HCT116 (cell line): ENCODE results near the gene WDR26. TPM values are rescaled to one million over a fixed set of nuclear protein-coding genes. Genes with fewer than 3 reads are reported as not detected.
"Not testable (repeated sequence)": the region's sequence is repeated elsewhere in the genome, so short reads cannot be mapped to it uniquely, and the experiment has no call there.

Source experiments
- ATAC-seq: fragments of 200-7000 bp; cut with Tn5 transposase; 2 replicates; pipeline ENCODE4 v1.9.1; 2020; ENCODE audit warnings: mild to moderate bottlenecking, moderate library complexity
- Bru-seq: library from RNA; stranded (reverse); fragments of 400-500 nt; gene quantifications from one replicate; lab custom pipeline; 2021; lab: Mats Ljungman, UMichigan
- BruChase-seq, 2 experiments: library from RNA; stranded (reverse); fragments of 400-500 nt; gene quantifications; one replicate each; lab custom pipeline; 2021; lab: Mats Ljungman, UMichigan
- BruUV-seq: library from RNA; stranded (reverse); fragments of 400-500 nt; replicated peaks from 2 replicates; lab custom pipeline; 2021; lab: Mats Ljungman, UMichigan
- CTCF ChIA-PET: fragments of 300-600 bp; sonication (Branson Sonifier 250); formaldehyde crosslinking; loops from one replicate; lab custom pipeline; 2021; ENCODE audit warnings: antibody characterized with exemption; lab: Charles Lee
- POLR2A ChIA-PET: fragments of 300-600, 350-600 bp; sonication (Branson Sonifier 250); formaldehyde crosslinking; loops from one replicate; lab custom pipeline; 2021; ENCODE audit warnings: antibody characterized with exemption; lab: Charles Lee
- RAD21 ChIA-PET, 2 experiments: fragments of 300-600 bp; sonication (Branson Sonifier 250); formaldehyde crosslinking; loops; one replicate each; lab custom pipeline; 2023; ENCODE audit warnings: low total read pairs in 2 of 2; ENCODE audit not compliant: uncharacterized antibody in 2 of 2, unreplicated experiment in 2 of 2, low non-redundant PET in 1 of 2; lab: Charles Lee
- DNase-seq: peaks from one replicate; pipeline ENCODE4 v3.0.0-alpha.2; 2010; ENCODE audit warnings: low read depth, low spot score
- H2AFZ ChIP-seq: fragments of 200-600 bp; shearing (Covaris generic), sonication (generic); 2 replicates; pipeline ENCODE4 v1.6.1; 2017; ENCODE audit warnings: low read depth, mixed run types, mixed read lengths, antibody characterized with exemption, low read length; ENCODE audit not compliant: poor library complexity, severe bottlenecking
- H3K27ac ChIP-seq: 2 replicates; pipeline ENCODE4 v1.5.1; 2012; ENCODE audit warnings: low read depth, low read length
- H3K27me3 ChIP-seq: fragments of 200-600 bp; sonication (generic); 2 replicates; pipeline ENCODE4 v1.6.1; 2016; ENCODE audit warnings: mixed run types, low read length, mixed read lengths; ENCODE audit not compliant: insufficient read depth
- H3K36me3 ChIP-seq, 2 experiments: fragments of 200-500 bp in 1 of 2; fragments of 200-600 bp in 1 of 2; sonication (Bioruptor generic) in 1 of 2; sonication (generic) in 1 of 2; 2 replicates each; pipeline versions ENCODE4 v1.5.1 to v1.6.1; 2014 to 2016; ENCODE audit warnings: low read length in 2 of 2, inconsistent platforms in 1 of 2, mixed read lengths in 1 of 2, mixed run types in 1 of 2; ENCODE audit not compliant: insufficient read depth in 2 of 2, control insufficient read depth in 1 of 2
- H3K4me1 ChIP-seq, 2 experiments: fragments of 200-600 bp in 1 of 2; sonication (generic) in 1 of 2; 2 replicates each; pipeline versions ENCODE4 v1.5.1 to v1.6.1; 2012 to 2017; ENCODE audit warnings: low read length in 2 of 2, inconsistent platforms in 1 of 2, mild to moderate bottlenecking in 1 of 2, mixed read lengths in 1 of 2, mixed run types in 1 of 2, moderate library complexity in 1 of 2; ENCODE audit not compliant: insufficient read depth in 2 of 2, control insufficient read depth in 1 of 2
- H3K4me2 ChIP-seq: fragments of 200-600 bp; sonication (generic); 2 replicates; pipeline ENCODE4 v1.6.1; 2017; ENCODE audit warnings: mixed run types, low read length, mixed read lengths
- H3K4me3 ChIP-seq, 2 experiments: fragments of 200-600 bp in 1 of 2; sonication (generic) in 1 of 2; replicated peaks in 1 of 2; 2 replicates each; pipeline ENCODE4 v1.5.1; 2011 to 2016; ENCODE audit warnings: low read length in 2 of 2, control low read depth in 1 of 2, low read depth in 1 of 2, mild to moderate bottlenecking in 1 of 2, mixed read lengths in 1 of 2, mixed run types in 1 of 2
- H3K79me2 ChIP-seq: fragments of 200-600 bp; sonication (generic); 2 replicates; pipeline ENCODE4 v1.6.1; 2017; ENCODE audit warnings: mild to moderate bottlenecking, mixed run types, low read length, moderate library complexity, mixed read lengths; ENCODE audit not compliant: insufficient read depth
- H3K9ac ChIP-seq: fragments of 200-600 bp; sonication (generic); 2 replicates; pipeline ENCODE4 v1.6.1; 2016; ENCODE audit warnings: low read length, mixed read lengths
- H3K9me2 ChIP-seq: fragments of 200-600 bp; sonication (generic), shearing (Covaris generic); 2 replicates; pipeline ENCODE4 v1.6.1; 2017; ENCODE audit warnings: mixed run types, mild to moderate bottlenecking, moderate library complexity; ENCODE audit not compliant: insufficient read depth
- H3K9me3 ChIP-seq, 2 experiments: fragments of 200-500 bp in 1 of 2; fragments of 200-600 bp in 1 of 2; sonication (Bioruptor generic) in 1 of 2; sonication (generic) in 1 of 2; 2 replicates each; pipeline ENCODE4 v1.6.1; 2014 to 2017; ENCODE audit warnings: low read length in 2 of 2, mixed read lengths in 2 of 2, inconsistent platforms in 1 of 2, low read depth in 1 of 2, mild to moderate bottlenecking in 1 of 2, mixed run types in 1 of 2, moderate library complexity in 1 of 2; ENCODE audit not compliant: control insufficient read depth in 1 of 2, insufficient read depth in 1 of 2
- H4K20me1 ChIP-seq: fragments of 200-600 bp; sonication (generic), shearing (Covaris generic); 2 replicates; pipeline ENCODE4 v1.6.1; 2017; ENCODE audit warnings: mixed run types, mild to moderate bottlenecking, moderate library complexity; ENCODE audit not compliant: insufficient read depth
- ATF3 ChIP-seq: IDR thresholded peaks from 2 replicates; pipeline ENCODE4 v1.6.1; 2012
- CTCF ChIP-seq, 3 experiments: fragments of 200-600 bp in 1 of 3; sonication (generic) in 1 of 3; IDR thresholded peaks in 2 of 3; conservative IDR thresholded peaks in 1 of 3; 2 replicates each; pipeline ENCODE4 v1.5.1; 2012 to 2017; ENCODE audit warnings: low read depth in 2 of 3, low read length in 2 of 3, antibody characterized with exemption in 1 of 3, borderline replicate concordance in 1 of 3, control low read depth in 1 of 3, mild to moderate bottlenecking in 1 of 3, mixed read lengths in 1 of 3, mixed run types in 1 of 3, moderate library complexity in 1 of 3; ENCODE audit not compliant: insufficient read depth in 1 of 3
- EGR1 ChIP-seq: IDR thresholded peaks from 2 replicates; pipeline ENCODE4 v1.6.1; 2012; ENCODE audit warnings: low read depth
- EZH2 ChIP-seq: fragments of 200-600 bp; sonication (generic); IDR thresholded peaks from 2 replicates; pipeline ENCODE4 v1.6.1; 2017; ENCODE audit warnings: antibody characterized with exemption, mixed run types
- FOSL1 ChIP-seq: IDR thresholded peaks from 2 replicates; pipeline ENCODE4 v1.6.1; 2012; ENCODE audit warnings: low read depth
- MAX ChIP-seq: IDR thresholded peaks from 2 replicates; pipeline ENCODE4 v1.6.1; 2012
- POLR2A ChIP-seq: IDR thresholded peaks from 2 replicates; pipeline ENCODE4 v1.7.0; 2011; ENCODE audit warnings: borderline replicate concordance; ENCODE audit not compliant: insufficient read depth, insufficient read length; ENCODE audit errors: extremely low read depth
- POLR2AphosphoS5 ChIP-seq: IDR thresholded peaks from 2 replicates; pipeline ENCODE4 v1.6.1; 2011; ENCODE audit warnings: mild to moderate bottlenecking, low read depth, low read length, moderate library complexity
- SIN3A ChIP-seq: IDR thresholded peaks from 2 replicates; pipeline ENCODE4 v1.6.1; 2012; ENCODE audit warnings: low read depth
- SP1 ChIP-seq: IDR thresholded peaks from 2 replicates; pipeline ENCODE4 v1.6.1; 2012; ENCODE audit warnings: low read depth
- TCF7L2 ChIP-seq: IDR thresholded peaks from 2 replicates; pipeline ENCODE4 v1.7.0; 2011; ENCODE audit warnings: borderline replicate concordance, inconsistent platforms; ENCODE audit not compliant: insufficient read depth, insufficient read length; ENCODE audit errors: extremely low read depth
- YY1 ChIP-seq: IDR thresholded peaks from 2 replicates; pipeline ENCODE4 v1.6.1; 2011; ENCODE audit warnings: low read length, low read depth, moderate library complexity, mild to moderate bottlenecking; ENCODE audit not compliant: insufficient replicate concordance; ENCODE audit errors: extremely low read depth
- ZFX ChIP-seq: fragments of 450-650 bp; IDR thresholded peaks from 2 replicates; pipeline ENCODE4 v1.6.1; 2017
- intact Hi-C: fragments of 100-400 bp; cut with micrococcal nuclease; formaldehyde crosslinking; loops from 2 replicates; pipeline ENCODE4 v1.10.0; 2022
- long read RNA-seq: library from polyadenylated mRNA; unstranded; transcript quantifications from one replicate; pipeline ENCODE4 v2.0.0, GENCODE V29; 2021; ENCODE audit not compliant: unreplicated experiment
- polyA plus RNA-seq: library from polyadenylated mRNA; unstranded; fragments of >200 nt; gene quantifications from 2 replicates; pipeline ENCODE4 v1.2.1, GENCODE V29; 2012; ENCODE audit warnings: missing spikeins
- total RNA-seq: library from RNA; stranded (reverse); gene quantifications from one replicate; pipeline ENCODE4 v1.2.1, GENCODE V29; 2021; ENCODE audit not compliant: unreplicated experiment

Gene WDR26
- total RNA-seq = 57.2 TPM
- 39.7 and 45.1 TPM in 2 replicates for polyA plus RNA-seq
- Bru-seq, nascent RNA = percentile 95 among the genes with signal in this experiment
- percentile 95 among the genes with signal in this experiment for BruChase-seq, experiment 1, labeled RNA remaining after a 6-hour chase
- BruChase-seq, experiment 2, labeled RNA remaining after a 2-hour chase = percentile 94 among the genes with signal in this experiment
- long read RNA-seq, full-length matches to known transcripts = 16 of 70 reads
- long read RNA-seq, partial matches to known transcripts = 3 of 70 reads
- long read RNA-seq, other reads (novel, unspliced or antisense) = 51 of 70 reads

GRCh38 chr1:224434691-224435317 lies at the start of gene WDR26:
TSS of gene WDR26 (minus strand) at chr1:224434797.
- POLR2A ChIA-PET = no interaction called here
- Histone ChIP-seq H3K27ac (peak within 1 kb of the TSS; percentile 81), H2AFZ (peak within 1 kb of the TSS; percentile 75), H3K9me3 (no peaks in the 10 kb centered on the region), H4K20me1 (peaks cover 3% of the 10 kb centered on the region; the same call in 1 of the 2 replicates), H3K4me1 (peaks cover 14 to 30% of the 10 kb centered on the region in 2 experiments; a peak in 3 of 4 replicates), H3K9ac (peak within 1 kb of the TSS; percentile 83), H3K9me2 (no peaks in the 10 kb centered on the region), H3K79me2 (peaks cover 59% of the 10 kb centered on the region), H3K4me3 (peak within 1 kb of the TSS; percentile 87 to 93), H3K4me2 (peak within 1 kb of the TSS; percentile 82), H3K36me3 (peaks cover 5 to 6% of the 10 kb centered on the region in 2 experiments; a peak in 2 of 4 replicates), H3K27me3 (no peaks in the 10 kb centered on the region)
- RAD21 ChIA-PET = no interaction called here
- intact Hi-C loops = loop anchor here (10.0 kb wide), 1 partner anchor 490 kb away; the partner anchor contains the start of gene DNAH14
- DNase-seq (peak; percentile 58), ATAC-seq (peak; percentile 90)
- BruUV-seq = TSS peak; percentile 69
- CTCF ChIA-PET = no interaction called here
- TF ChIP-seq FOSL1 = no peak
- TF ChIP-seq CTCF (IDR thresholded peaks at IDR 0.05 in 2 of 3, conservative IDR thresholded peaks at IDR 0.05 in 1 of 3; ENCODE audit: borderline replicate concordance in 1 of 3, insufficient read depth in 1 of 3, low read depth in 2 of 3, low read length in 2 of 3) = 0 out of 6 replicates have a peak, but pooled peaks of 1 of the 3 experiments have one; percentile 10
- TF ChIP-seq SP1 = no peak
- TF ChIP-seq MAX = peak; percentile 98
- peak; percentile 91 for TF ChIP-seq YY1
- TF ChIP-seq SIN3A = peak; percentile 93
- TF ChIP-seq TCF7L2 = no peak
- TF ChIP-seq EZH2 = no peak
- no peak for TF ChIP-seq EGR1
- peak; percentile 95 for TF ChIP-seq POLR2AphosphoS5
- TF ChIP-seq POLR2A = peak; percentile 69
- TF ChIP-seq ZFX = peak; percentile 64
- no peak for TF ChIP-seq ATF3

- H3K36me3 ChIP-seq, intact Hi-C loops, H3K4me2 ChIP-seq, ATAC-seq, POLR2A ChIA-PET, H3K9ac ChIP-seq, CTCF ChIA-PET, H3K79me2 ChIP-seq, H3K4me3 ChIP-seq, H3K9me3 ChIP-seq, DNase-seq, H3K27ac ChIP-seq, H3K9me2 ChIP-seq, H3K4me1 ChIP-seq, H3K27me3 ChIP-seq, H4K20me1 ChIP-seq, BruUV-seq, H2AFZ ChIP-seq, RAD21 ChIA-PET: not testable (repeated sequence)
These were observed 48.6 kb upstream of the WDR26 start for GRCh38 chr1:224483206-224483605.
